Heart left ventricle (tissue), 16 donors: ENCODE data around the gene KIAA1671. TPM values are rescaled to one million over a fixed set of nuclear protein-coding genes. Genes with fewer than 3 reads are reported as not detected.

ENCODE experiments used
- ATAC-seq, 4 donors: fragments of 200-7000 bp; cut with Tn5 transposase; one replicate each; pipeline ENCODE4 v1.9.1; 2020 to 2022; ENCODE audit warnings: moderate library complexity in 4 of 4, mild to moderate bottlenecking in 3 of 4, moderate number of reproducible peaks in 1 of 4
- DNase-seq, 5 donors: peaks; one replicate each; pipeline ENCODE4 v3.0.0-alpha.2; 2020
- H3K27ac ChIP-seq, 12 donors: fragments of 200-600 bp; sonication (generic) in 4 of 12; one replicate each; pipeline versions ENCODE4 v1.5.0 to v1.8.0; 2016 to 2022; ENCODE audit warnings: mild to moderate bottlenecking in 2 of 12
- H3K27me3 ChIP-seq, 9 donors: fragments of 200-600 bp; sonication (generic) in 2 of 9; one replicate each; pipeline versions ENCODE4 v1.5.1 to v1.8.0; 2016 to 2022; ENCODE audit warnings: mild to moderate bottlenecking in 3 of 9
- H3K36me3 ChIP-seq, 9 donors: fragments of 200-600 bp; sonication (generic) in 2 of 9; one replicate each; pipeline versions ENCODE4 v1.5.0 to v1.8.0; 2018 to 2022; ENCODE audit warnings: mild to moderate bottlenecking in 2 of 9
- H3K4me1 ChIP-seq, 12 donors: fragments of 200-600 bp; sonication (generic) in 4 of 12; one replicate each; pipeline versions ENCODE4 v1.5.0 to v1.8.0; 2016 to 2022; ENCODE audit warnings: mild to moderate bottlenecking in 3 of 12
- H3K4me3 ChIP-seq, 12 donors: fragments of 200-600 bp; sonication (generic) in 4 of 12; one replicate each; pipeline versions ENCODE4 v1.5.0 to v1.8.0; 2017 to 2022; ENCODE audit warnings: mild to moderate bottlenecking in 9 of 12, moderate library complexity in 4 of 12
- H3K9me3 ChIP-seq, 12 donors: fragments of 200-600 bp; sonication (generic) in 4 of 12; one replicate each; pipeline versions ENCODE4 v1.5.0 to v1.8.0; 2016 to 2022; ENCODE audit warnings: mild to moderate bottlenecking in 1 of 12
- POLR2A ChIP-seq, 2 donors: fragments of 450-650 bp; IDR thresholded peaks; one replicate each; pipeline ENCODE4 v1.6.1; 2017; ENCODE audit warnings: antibody characterized with exemption in 2 of 2, mild to moderate bottlenecking in 2 of 2, moderate library complexity in 2 of 2
- WGBS, 4 donors: extraction: QIAGEN DNeasy Blood & Tissue Kit in 2 of 4; methylation state at CpG; one replicate each; pipeline versions ENCODE4 v1.1.5 to v1.1.7; 2013 to 2018; 5-methylcytosine and 5-hydroxymethylcytosine counted together
- intact Hi-C, 10 donors: fragments of 100-400 bp; cut with DNase I; formaldehyde crosslinking; loops; one replicate each; pipeline versions ENCODE4 v1.11.1 to v1.14.2; 2022
- polyA plus RNA-seq, 2 donors: library from polyadenylated mRNA; stranded (reverse); fragments of 200-250 nt; gene quantifications; one replicate each; pipeline ENCODE4 v1.2.3, GENCODE V29; 2013
- total RNA-seq, 9 donors: library from RNA; depleted of rRNA in 2 of 9; stranded (reverse); fragments of >200 nt in 2 of 9; fragmentation: NEBNext Ultra II Directional in 3 of 9; extraction: Animal tissue kit (Norgen Biotek cat#: 25700) in 3 of 9; gene quantifications; one replicate each; pipeline versions ENCODE4 v1.1.0 to v1.2.4, GENCODE V29; 2016 to 2023
- TF ChIP-seq, protein P1 (sequence below), 12 donors: fragments of 200-600 bp; sonication (generic) in 4 of 12; IDR thresholded peaks; one replicate each; pipeline versions ENCODE4 v1.5.0 to v1.8.0; 2018 to 2022; ENCODE audit warnings: antibody characterized with exemption in 12 of 12, mild to moderate bottlenecking in 5 of 12
- donor health status: ischemic (EF 13 %, LVEDD 7.1; RV severe dilation, severe dysfunction).
- donor health status: healthy with polysubstance abuse.
- donor health status: DM: no; HTN: yes; CAD: no.
- donor health status: DM: no; HTN: no; CAD: no.
- donor health status: ischemic (EF 25% LVEDD 6.9; RV normal size, moderate dysfunction).
- donor health status: ischemic (EF 25% LVEDD 5.7; RV mildly dilated, moderate dysfunction).
- donor health status: healthy.
- donor health status: DM: yes; HTN: yes; CAD: no.
- donor health status: ischemic (EF 35%, LVEDD 5.7; RV mildly dilated, moderate dysfunction).
- donor health status: nonischemic (EF 11% LVEDD 7.7; RV severe dilation, severe dysfunction).
- donor health status: DM: yes; HTN: yes; CAD: no.
- donor health status: PGD.
- donor health status: ischemic (EF 29% LVEDD 5.4; RV normal size, mild dysfunction).
- donor health status: nonischemic (EF 23%, LVEDD 6.1; RV moderate dilation, normal function).

The KIAA1671 gene
- total and polyA plus RNA-seq, 11 donors, result 4.5 to 22.1 (median 13.2) TPM

DNA sequence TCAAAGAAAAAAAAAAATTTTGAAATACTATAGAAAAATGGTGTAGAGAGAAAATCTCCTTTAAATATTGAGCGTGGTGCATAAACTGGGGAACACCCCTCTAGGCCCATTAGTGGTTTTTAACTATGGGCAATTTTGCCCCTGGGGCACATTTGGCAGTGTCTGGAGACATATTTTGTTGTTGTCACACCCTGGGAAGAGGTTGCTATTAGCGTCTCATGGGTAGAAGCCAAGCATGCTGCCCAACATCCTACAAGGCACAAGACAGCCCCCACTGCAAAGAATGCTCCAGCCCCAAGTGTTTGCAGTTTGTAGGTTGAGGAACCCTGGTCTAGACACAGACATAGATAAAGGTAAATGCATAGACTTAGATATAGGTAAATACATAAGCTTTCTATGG, 92.6 kb downstream of the KIAA1671 start:
- ATAC-seq (no peak), DNase-seq (no peak)
- Histone ChIP-seq H3K4me1 (peaks cover 0 to 23% (median 3%) of the 10 kb centered on the region in 12 donors), H3K27me3 (no peaks in the 10 kb centered on the region), H3K4me3 (no peak overlapping the region), H3K27ac (no peak overlapping the region), H3K36me3 (peaks cover 0 to 26% (median 10%) of the 10 kb centered on the region in 9 donors), H3K9me3 (no peaks in the 10 kb centered on the region)
- intact Hi-C loops, result loop anchor here in 2 of 10 donors (5.0 kb wide), 1 partner anchor 278 kb away; no protein-coding TSS in a partner anchor
- WGBS, 4 donors, result 53 to 82% (median 77%) methylated on average over 2 of the region's 2 CpGs
- TF ChIP-seq, protein P1, sequence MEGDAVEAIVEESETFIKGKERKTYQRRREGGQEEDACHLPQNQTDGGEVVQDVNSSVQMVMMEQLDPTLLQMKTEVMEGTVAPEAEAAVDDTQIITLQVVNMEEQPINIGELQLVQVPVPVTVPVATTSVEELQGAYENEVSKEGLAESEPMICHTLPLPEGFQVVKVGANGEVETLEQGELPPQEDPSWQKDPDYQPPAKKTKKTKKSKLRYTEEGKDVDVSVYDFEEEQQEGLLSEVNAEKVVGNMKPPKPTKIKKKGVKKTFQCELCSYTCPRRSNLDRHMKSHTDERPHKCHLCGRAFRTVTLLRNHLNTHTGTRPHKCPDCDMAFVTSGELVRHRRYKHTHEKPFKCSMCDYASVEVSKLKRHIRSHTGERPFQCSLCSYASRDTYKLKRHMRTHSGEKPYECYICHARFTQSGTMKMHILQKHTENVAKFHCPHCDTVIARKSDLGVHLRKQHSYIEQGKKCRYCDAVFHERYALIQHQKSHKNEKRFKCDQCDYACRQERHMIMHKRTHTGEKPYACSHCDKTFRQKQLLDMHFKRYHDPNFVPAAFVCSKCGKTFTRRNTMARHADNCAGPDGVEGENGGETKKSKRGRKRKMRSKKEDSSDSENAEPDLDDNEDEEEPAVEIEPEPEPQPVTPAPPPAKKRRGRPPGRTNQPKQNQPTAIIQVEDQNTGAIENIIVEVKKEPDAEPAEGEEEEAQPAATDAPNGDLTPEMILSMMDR (IDR thresholded peaks at IDR 0.05), result no peak

DNA sequence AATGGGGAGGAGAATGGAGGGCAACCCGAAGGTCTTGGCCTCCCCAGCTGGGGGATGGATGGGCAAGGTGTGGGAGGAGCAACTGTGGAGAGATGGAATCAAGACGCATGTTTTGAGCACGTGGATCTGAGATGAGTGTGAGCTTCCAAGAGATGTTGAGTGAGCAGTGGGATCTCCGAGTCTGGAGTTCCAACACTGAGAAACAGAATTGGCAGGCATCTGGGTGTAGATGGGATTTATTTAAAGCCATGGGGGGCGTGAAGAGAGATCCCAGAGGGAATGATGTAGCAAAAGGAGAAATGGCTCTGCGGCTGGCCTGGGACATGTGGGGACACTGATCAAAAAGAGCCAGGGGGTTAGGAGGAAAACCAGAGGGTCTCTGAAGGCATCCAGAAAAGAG, 95.6 kb downstream of the KIAA1671 start:
- Histone ChIP-seq H3K27ac (no peak overlapping the region), H3K4me3 (no peak overlapping the region), H3K9me3 (peaks cover 0 to 8% (median 0%) of the 10 kb centered on the region in 12 donors), H3K4me1 (peaks cover 0 to 29% (median 3%) of the 10 kb centered on the region in 12 donors), H3K36me3 (peaks cover 0 to 32% (median 5%) of the 10 kb centered on the region in 9 donors), H3K27me3 (no peaks in the 10 kb centered on the region)
- intact Hi-C loops, result loop anchor here (1.0 to 5.0 kb wide), 5 partner anchors 95 to 281 kb away; partner anchors contain the start of gene KIAA1671 (in 9 of the 10)
- TF ChIP-seq, protein P1 (IDR thresholded peaks at IDR 0.05), result no peak
- no peak for TF ChIP-seq POLR2A (IDR thresholded peaks at IDR 0.05)
- DNase-seq (no peak), ATAC-seq (no peak)
- WGBS, 4 donors, result 73 to 81% (median 78%) methylated on average over 6 of the region's 6 CpGs

DNA sequence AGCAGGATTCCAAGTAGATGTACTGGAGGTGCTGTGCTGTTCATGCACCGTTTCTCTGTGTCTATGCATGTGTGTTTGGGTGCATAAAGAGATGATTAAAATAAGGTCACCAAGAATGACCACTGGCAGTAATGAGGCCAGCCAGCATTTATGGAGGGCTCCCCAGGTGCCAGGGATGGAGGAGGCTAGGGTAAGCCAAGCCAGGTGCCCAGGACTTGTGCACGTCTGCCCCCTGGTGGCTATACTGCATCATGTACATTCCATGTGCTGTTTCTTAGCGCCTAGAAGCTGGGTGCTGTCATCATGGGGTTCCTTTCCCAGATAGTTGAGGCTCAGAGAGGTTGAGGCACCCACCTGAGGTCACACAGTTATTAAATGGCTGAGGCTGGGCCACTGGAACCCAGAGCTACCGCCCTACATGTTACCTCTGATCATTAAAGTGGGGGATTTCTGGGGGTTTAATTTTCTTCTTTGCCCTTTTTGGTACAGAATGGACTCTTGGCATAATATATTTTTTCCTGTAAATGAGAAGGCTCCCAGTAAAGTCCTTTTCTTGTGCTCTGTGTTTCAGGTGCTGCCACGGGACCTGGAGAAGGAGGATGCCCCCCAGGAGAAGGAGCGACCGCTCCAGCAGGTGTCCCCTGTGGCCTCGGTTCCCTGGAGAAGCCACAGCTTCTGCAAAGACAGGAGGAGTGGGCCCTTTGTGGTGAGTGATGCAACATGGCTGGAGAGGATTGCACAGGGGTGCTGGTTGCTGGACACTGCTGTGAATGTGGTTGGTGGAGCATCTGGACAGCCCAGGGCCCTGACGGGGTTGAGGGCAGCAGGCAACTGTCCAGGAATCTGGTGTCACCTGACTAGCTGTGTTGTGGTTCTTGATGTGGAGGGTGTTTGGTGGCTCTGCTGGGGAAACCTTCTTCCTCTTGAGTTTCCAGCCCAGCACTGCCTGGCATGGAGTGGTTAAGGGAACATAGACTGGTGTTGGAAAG, 96.4 kb downstream of the KIAA1671 start:
- DNase-seq (peak in 4 of 5 donors; percentile 57 to 77 (median 66)), ATAC-seq (peak; percentile 46 to 84 (median 79))
- 59 to 65% (median 62%) methylated on average over 9 of the region's 9 CpGs for WGBS, 4 donors

More for the DNA sequence above, 96.4 kb downstream of the KIAA1671 start:
- H3K4me3 ChIP-seq, result no peak overlapping the region
- no peak overlapping the region for H3K27ac ChIP-seq
- H3K36me3 ChIP-seq, result peaks cover 0 to 29% (median 5%) of the 10 kb centered on the region in 9 donors
- intact Hi-C loops, result loop anchor here (1.0 to 5.0 kb wide), 5 partner anchors 96 to 282 kb away; partner anchors contain the start of gene KIAA1671 (in 9 of the 10)
- no peak for TF ChIP-seq POLR2A (IDR thresholded peaks at IDR 0.05)
- TF ChIP-seq, protein P1 (IDR thresholded peaks at IDR 0.05), result peak; percentile 75 to 96 (median 90)
- H3K27me3 ChIP-seq, result no peaks in the 10 kb centered on the region
- peaks cover 0 to 8% (median 0%) of the 10 kb centered on the region in 12 donors for H3K9me3 ChIP-seq
- H3K4me1 ChIP-seq, result peaks cover 0 to 33% (median 3%) of the 10 kb centered on the region in 12 donors
